Keratinocyte (primary cell): ENCODE measurements around the gene REEP2. TPM values are rescaled to one million over a fixed set of nuclear protein-coding genes. Genes with fewer than 3 reads are reported as not detected.

ENCODE experiments used
- DNase-seq: peaks from one replicate; pipeline ENCODE4 v3.0.0-alpha.2; 2011; ENCODE audit warnings: low read depth, missing footprints, low spot score
- FAIRE-seq: peaks from 2 replicates; lab custom pipeline; 2011; peaks lifted over from hg19 to GRCh38; lab: Jason Lieb, UNC
- H2AFZ ChIP-seq: 2 replicates; pipeline ENCODE4 v1.6.0; 2012; ENCODE audit warnings: low read length, control low read depth, inconsistent platforms; ENCODE audit not compliant: control insufficient read depth
- H3K27ac ChIP-seq: 2 replicates; pipeline ENCODE4 v1.5.1; 2011; ENCODE audit warnings: low read length; ENCODE audit not compliant: control insufficient read depth, insufficient read depth
- H3K27me3 ChIP-seq: 3 replicates; pipeline ENCODE4 v1.6.0; 2011; ENCODE audit warnings: low read length; ENCODE audit not compliant: control insufficient read depth, insufficient read depth; ENCODE audit errors: extremely low read depth
- H3K36me3 ChIP-seq, 2 experiments: 2 replicates in 1 of 2; 3 replicates in 1 of 2; pipeline ENCODE4 v1.5.1; 2011; ENCODE audit warnings: low read length in 2 of 2, mild to moderate bottlenecking in 1 of 2; ENCODE audit not compliant: control insufficient read depth in 2 of 2, insufficient read depth in 2 of 2; ENCODE audit errors: extremely low read depth in 1 of 2
- H3K4me1 ChIP-seq: 3 replicates; pipeline ENCODE4 v1.5.1; 2011; ENCODE audit warnings: low read length; ENCODE audit not compliant: control insufficient read depth, insufficient read depth; ENCODE audit errors: extremely low read depth
- H3K4me2 ChIP-seq: 3 replicates; pipeline ENCODE4 v1.6.0; 2011; ENCODE audit warnings: low read depth, low read length; ENCODE audit not compliant: control insufficient read depth, insufficient read depth; ENCODE audit errors: extremely low read depth
- H3K4me3 ChIP-seq, 3 experiments: fragments of 200-600 bp in 1 of 3; sonication (generic) in 1 of 3; 2 replicates in 2 of 3; 3 replicates in 1 of 3; pipeline ENCODE4 v1.5.1; 2011 to 2016; ENCODE audit warnings: low read length in 3 of 3, mild to moderate bottlenecking in 3 of 3, control low read depth in 2 of 3, inconsistent platforms in 1 of 3, low read depth in 1 of 3, mixed read lengths in 1 of 3, mixed run types in 1 of 3, moderate library complexity in 1 of 3; ENCODE audit not compliant: control insufficient read depth in 2 of 3, insufficient read depth in 2 of 3; ENCODE audit errors: extremely low read depth in 1 of 3
- H3K79me2 ChIP-seq: 2 replicates; pipeline ENCODE4 v1.6.0; 2012; ENCODE audit warnings: low read length; ENCODE audit not compliant: control insufficient read depth, insufficient read depth
- H3K9ac ChIP-seq: 3 replicates; pipeline ENCODE4 v1.6.0; 2011; ENCODE audit warnings: low read length; ENCODE audit not compliant: control insufficient read depth, insufficient read depth; ENCODE audit errors: extremely low read depth
- H3K9me1 ChIP-seq: 3 replicates; pipeline ENCODE4 v1.6.0; 2011; ENCODE audit warnings: low read length; ENCODE audit not compliant: control insufficient read depth, insufficient read depth; ENCODE audit errors: extremely low read depth
- H3K9me3 ChIP-seq: 2 replicates; pipeline ENCODE4 v1.5.1; 2012; ENCODE audit warnings: low read depth, low read length; ENCODE audit not compliant: control insufficient read depth
- H4K20me1 ChIP-seq: 3 replicates; pipeline ENCODE4 v1.6.0; 2011; ENCODE audit warnings: low read length; ENCODE audit not compliant: control insufficient read depth, insufficient read depth; ENCODE audit errors: extremely low read depth
- EZH2 ChIP-seq: IDR thresholded peaks from one replicate; pipeline ENCODE4 v1.6.1; 2012; ENCODE audit warnings: inconsistent platforms, mild to moderate bottlenecking, low read length, moderate library complexity
- dilution Hi-C: fragments of 300-500 bp; cut with MboI; formaldehyde crosslinking; loops from one replicate; pipeline ENCODE4 v1.7.0; 2020; ENCODE audit warnings: low sequenced_read_pairs; ENCODE audit not compliant: extremely low pct_ligation_motif_present
- polyA plus RNA-seq, 5 experiments: library from polyadenylated mRNA; depleted of rRNA in 3 of 5; stranded (reverse) in 3 of 5; stranded (forward) in 1 of 5; unstranded in 1 of 5; fragments of >200 nt; gene quantifications; 1 replicate in 1 of 5; 2 replicates in 3 of 5; 3 replicates in 1 of 5; pipeline versions ENCODE4 v1.2.1 to v1.2.3, GENCODE V29; 2011 to 2012; ENCODE audit warnings: missing spikeins in 2 of 5, low read depth in 1 of 5, low replicate concordance in 1 of 5
- TF ChIP-seq, protein P1 (sequence below), 3 experiments: IDR thresholded peaks in 1 of 3; conservative IDR thresholded peaks in 1 of 3; optimal IDR thresholded peaks in 1 of 3; 2 replicates in 2 of 3; 3 replicates in 1 of 3; pipeline versions ENCODE3 to v1.5.1; 2011; ENCODE audit warnings: low read length in 3 of 3, mild to moderate bottlenecking in 3 of 3, moderate library complexity in 2 of 3, control low read depth in 1 of 3, inconsistent platforms in 1 of 3; ENCODE audit not compliant: insufficient read depth in 2 of 3; ENCODE audit errors: extremely low read depth in 1 of 3

The REEP2 gene
- polyA plus RNA-seq, 1 donor (not counting 4 experiments of a cell fraction or from before 2014, with no cell fraction given), result 0.35 TPM

DNA sequence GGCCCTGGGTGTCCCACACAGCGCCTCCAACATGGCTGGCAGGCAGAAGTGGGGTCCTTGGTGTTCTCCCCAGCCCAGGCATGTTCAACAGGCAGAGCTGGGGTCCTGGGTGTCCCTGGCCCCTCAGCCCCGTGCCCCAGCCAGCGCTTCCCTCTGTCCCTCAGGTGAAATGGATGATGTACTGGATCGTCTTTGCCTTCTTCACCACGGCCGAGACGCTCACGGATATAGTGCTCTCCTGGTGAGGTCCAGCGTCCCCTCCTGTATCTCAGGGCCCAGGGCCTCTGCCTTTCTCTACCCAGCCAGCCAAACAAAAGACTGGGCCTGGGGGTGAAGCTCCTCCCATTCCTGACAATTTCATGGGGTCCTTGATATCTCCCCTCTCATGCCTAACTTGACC is 2.4 kb downstream of the REEP2 start:
- TF ChIP-seq, protein P1, sequence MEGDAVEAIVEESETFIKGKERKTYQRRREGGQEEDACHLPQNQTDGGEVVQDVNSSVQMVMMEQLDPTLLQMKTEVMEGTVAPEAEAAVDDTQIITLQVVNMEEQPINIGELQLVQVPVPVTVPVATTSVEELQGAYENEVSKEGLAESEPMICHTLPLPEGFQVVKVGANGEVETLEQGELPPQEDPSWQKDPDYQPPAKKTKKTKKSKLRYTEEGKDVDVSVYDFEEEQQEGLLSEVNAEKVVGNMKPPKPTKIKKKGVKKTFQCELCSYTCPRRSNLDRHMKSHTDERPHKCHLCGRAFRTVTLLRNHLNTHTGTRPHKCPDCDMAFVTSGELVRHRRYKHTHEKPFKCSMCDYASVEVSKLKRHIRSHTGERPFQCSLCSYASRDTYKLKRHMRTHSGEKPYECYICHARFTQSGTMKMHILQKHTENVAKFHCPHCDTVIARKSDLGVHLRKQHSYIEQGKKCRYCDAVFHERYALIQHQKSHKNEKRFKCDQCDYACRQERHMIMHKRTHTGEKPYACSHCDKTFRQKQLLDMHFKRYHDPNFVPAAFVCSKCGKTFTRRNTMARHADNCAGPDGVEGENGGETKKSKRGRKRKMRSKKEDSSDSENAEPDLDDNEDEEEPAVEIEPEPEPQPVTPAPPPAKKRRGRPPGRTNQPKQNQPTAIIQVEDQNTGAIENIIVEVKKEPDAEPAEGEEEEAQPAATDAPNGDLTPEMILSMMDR (optimal IDR thresholded peaks at IDR 0.05 in 1 of 3, IDR thresholded peaks at IDR 0.05 in 1 of 3, conservative IDR thresholded peaks at IDR 0.05 in 1 of 3; ENCODE audit: extremely low read depth in 1 of 3, insufficient read depth in 2 of 3, low read length in 3 of 3), result no peak
- TF ChIP-seq EZH2, result no peak
- Histone ChIP-seq H3K79me2 (no peaks in the 10 kb centered on the region), H3K36me3 (peaks cover 0 to 1% of the 10 kb centered on the region in 2 experiments), H3K4me3 (no peak overlapping the region), H3K9me1 (no peaks in the 10 kb centered on the region), H2AFZ (no peak overlapping the region), H3K9ac (no peak overlapping the region), H3K4me1 (peaks cover 6% of the 10 kb centered on the region), H3K27ac (no peak overlapping the region), H4K20me1 (no peaks in the 10 kb centered on the region), H3K4me2 (no peak overlapping the region), H3K27me3 (peaks cover 3% of the 10 kb centered on the region), H3K9me3 (no peaks in the 10 kb centered on the region)
- no peak for FAIRE-seq
- dilution Hi-C loops, result no loop called here
- no peak for DNase-seq

GRCh38 chr5:138444078-138444773 is 5.4 kb downstream of the REEP2 start:
- no peak for DNase-seq

More at GRCh38 chr5:138444078-138444773, 5.4 kb downstream of the REEP2 start:
- TF ChIP-seq EZH2, result no peak
- TF ChIP-seq, protein P1 (optimal IDR thresholded peaks at IDR 0.05 in 1 of 3, IDR thresholded peaks at IDR 0.05 in 1 of 3, conservative IDR thresholded peaks at IDR 0.05 in 1 of 3; ENCODE audit: extremely low read depth in 1 of 3, insufficient read depth in 2 of 3, low read length in 3 of 3), result no peak
- H3K4me3 ChIP-seq, result no peak overlapping the region
- H2AFZ ChIP-seq, result no peak overlapping the region
- no peak overlapping the region for H3K4me2 ChIP-seq
- H4K20me1 ChIP-seq, result no peaks in the 10 kb centered on the region
- H3K36me3 ChIP-seq, result no peaks in the 10 kb centered on the region
- FAIRE-seq, result no peak
- no peak overlapping the region for H3K9ac ChIP-seq
- peaks cover 2% of the 10 kb centered on the region for H3K4me1 ChIP-seq
- H3K27me3 ChIP-seq, result no peaks in the 10 kb centered on the region
- no peaks in the 10 kb centered on the region for H3K9me1 ChIP-seq
- dilution Hi-C loops, result no loop called here
- no peak overlapping the region for H3K27ac ChIP-seq
- H3K9me3 ChIP-seq, result no peaks in the 10 kb centered on the region
- no peaks in the 10 kb centered on the region for H3K79me2 ChIP-seq
